Neural cell (in vitro differentiated cells): ENCODE results near the gene DDX27.

Experiments used
- CTCF ChIP-seq: fragments of 450-650 bp; IDR thresholded peaks from 2 replicates; pipeline ENCODE4 v1.5.1; 2014; ENCODE audit warnings: antibody characterized with exemption, mild to moderate bottlenecking, moderate library complexity; ENCODE audit not compliant: poor library complexity, severe bottlenecking
- EP300 ChIP-seq: fragments of 450-650 bp; conservative IDR thresholded peaks from 2 replicates; pipeline ENCODE4 v1.6.1; 2014; ENCODE audit warnings: antibody characterized with exemption, mild to moderate bottlenecking, moderate library complexity; ENCODE audit not compliant: poor library complexity, severe bottlenecking
- EZH2 ChIP-seq: fragments of 200-600, 300-800 bp; shearing (Covaris generic), sonication (generic); IDR thresholded peaks from 2 replicates; pipeline ENCODE4 v1.6.1; 2014; ENCODE audit warnings: antibody characterized with exemption, low read length, borderline replicate concordance, mild to moderate bottlenecking; ENCODE audit not compliant: insufficient read depth, poor library complexity, severe bottlenecking
- POLR2AphosphoS5 ChIP-seq: IDR thresholded peaks from 2 replicates; pipeline ENCODE4 v1.6.1; 2012
- RAD21 ChIP-seq: fragments of 450-650 bp; conservative IDR thresholded peaks from 2 replicates; pipeline ENCODE4 v1.6.1; 2014; ENCODE audit warnings: antibody characterized with exemption, mild to moderate bottlenecking, moderate library complexity

GRCh38 chr20:49237531-49237930 lies 18.3 kb downstream of the DDX27 start:
- no peak for TF ChIP-seq CTCF
- no peak for TF ChIP-seq EP300
- no peak for TF ChIP-seq RAD21
- TF ChIP-seq EZH2 = no peak
- TF ChIP-seq POLR2AphosphoS5 = no peak
